Panc1 (cell line): ENCODE data around the gene ADGRD1. TPM values are rescaled to one million over a fixed set of nuclear protein-coding genes. Genes with fewer than 3 reads are reported as not detected.

Experiments used
- ATAC-seq: fragments of 200-7000 bp; cut with Tn5 transposase; 2 replicates; pipeline ENCODE4 v1.9.1; 2020; ENCODE audit warnings: mild to moderate bottlenecking, moderate library complexity
- BruUV-seq: library from RNA; stranded (reverse); fragments of 400-500 nt; replicated peaks from 2 replicates; lab custom pipeline; 2021; lab: Mats Ljungman, UMichigan
- CTCF ChIA-PET: fragments of 300-600 bp; sonication (Branson Sonifier 250); formaldehyde crosslinking; loops from one replicate; lab custom pipeline; 2022; ENCODE audit warnings: antibody characterized with exemption; lab: Charles Lee
- POLR2A ChIA-PET: fragments of 300-600 bp; sonication (Branson Sonifier 250); formaldehyde crosslinking; loops from one replicate; lab custom pipeline; 2022; ENCODE audit warnings: antibody characterized with exemption; lab: Charles Lee
- DNase-seq: peaks from one replicate; pipeline ENCODE4 v3.0.0-alpha.2; 2010; ENCODE audit warnings: low read depth, low spot score
- H3K27ac ChIP-seq: 2 replicates; pipeline ENCODE4 v1.5.1; 2011; ENCODE audit warnings: mild to moderate bottlenecking, low read length, inconsistent platforms
- H3K27me3 ChIP-seq: fragments of 200-500 bp; sonication (Bioruptor generic); 2 replicates; pipeline ENCODE4 v1.6.0; 2014; ENCODE audit warnings: low read length, inconsistent platforms; ENCODE audit not compliant: control insufficient read depth, insufficient read depth
- H3K36me3 ChIP-seq: fragments of 200-500 bp; sonication (Bioruptor generic); 2 replicates; pipeline ENCODE4 v1.5.1; 2014; ENCODE audit warnings: inconsistent platforms, mild to moderate bottlenecking, low read length, moderate library complexity; ENCODE audit not compliant: control insufficient read depth, insufficient read depth
- H3K4me1 ChIP-seq: 2 replicates; pipeline ENCODE4 v1.5.1; 2011; ENCODE audit warnings: inconsistent platforms, mild to moderate bottlenecking, low read length, moderate library complexity; ENCODE audit not compliant: control insufficient read depth, insufficient read depth
- H3K4me3 ChIP-seq, 2 experiments: 2 replicates each; pipeline ENCODE4 v1.5.1; 2011 to 2012; ENCODE audit warnings: low read depth in 2 of 2, low read length in 2 of 2, mild to moderate bottlenecking in 2 of 2, inconsistent platforms in 1 of 2, moderate library complexity in 1 of 2
- H3K9me3 ChIP-seq: fragments of 200-500 bp; sonication (Bioruptor generic); 2 replicates; pipeline ENCODE4 v1.5.1; 2014; ENCODE audit warnings: low read depth, mild to moderate bottlenecking, inconsistent platforms, low read length, moderate library complexity; ENCODE audit not compliant: control insufficient read depth, insufficient read depth
- CTCF ChIP-seq: fragments of 450-650 bp; IDR thresholded peaks from 2 replicates; pipeline ENCODE4 v1.5.1; 2017; ENCODE audit warnings: mild to moderate bottlenecking
- POLR2AphosphoS5 ChIP-seq: IDR thresholded peaks from 2 replicates; pipeline ENCODE4 v1.6.1; 2012; ENCODE audit warnings: mild to moderate bottlenecking, low read depth, low read length, moderate library complexity
- SIN3A ChIP-seq: IDR thresholded peaks from 2 replicates; pipeline ENCODE4 v1.6.1; 2012; ENCODE audit warnings: low read depth, mild to moderate bottlenecking, low read length, moderate library complexity, borderline replicate concordance; ENCODE audit not compliant: insufficient read depth
- TCF7L2 ChIP-seq: IDR thresholded peaks from 2 replicates; pipeline ENCODE4 v1.6.1; 2011; ENCODE audit warnings: mild to moderate bottlenecking, low read depth, low read length, inconsistent platforms
- in situ Hi-C: cut with HindIII; loops from 2 replicates; pipeline ENCODE4 v1.10.0; 2016; ENCODE audit warnings: low sequenced_read_pairs, low pct_unique_long_range_greater_than_20kb
- intact Hi-C: fragments of 100-400 bp; cut with micrococcal nuclease; formaldehyde crosslinking; loops from one replicate; pipeline ENCODE4 v1.10.0; 2022; ENCODE audit not compliant: unreplicated experiment
- total RNA-seq: library from RNA; stranded (reverse); gene quantifications from one replicate; pipeline ENCODE4 v1.2.1, GENCODE V29; 2021; ENCODE audit not compliant: unreplicated experiment
- TF ChIP-seq, protein P1 (sequence below), 2 experiments: IDR thresholded peaks; 2 replicates each; pipeline ENCODE4 v1.6.1; 2011 to 2012; ENCODE audit warnings: low read depth in 2 of 2, control low read depth in 1 of 2, low read length in 1 of 2, mild to moderate bottlenecking in 1 of 2, moderate library complexity in 1 of 2; ENCODE audit not compliant: insufficient read depth in 1 of 2

ADGRD1 gene
- total RNA-seq, 1 experiment from 2014 or later: 0.21 TPM

DNA sequence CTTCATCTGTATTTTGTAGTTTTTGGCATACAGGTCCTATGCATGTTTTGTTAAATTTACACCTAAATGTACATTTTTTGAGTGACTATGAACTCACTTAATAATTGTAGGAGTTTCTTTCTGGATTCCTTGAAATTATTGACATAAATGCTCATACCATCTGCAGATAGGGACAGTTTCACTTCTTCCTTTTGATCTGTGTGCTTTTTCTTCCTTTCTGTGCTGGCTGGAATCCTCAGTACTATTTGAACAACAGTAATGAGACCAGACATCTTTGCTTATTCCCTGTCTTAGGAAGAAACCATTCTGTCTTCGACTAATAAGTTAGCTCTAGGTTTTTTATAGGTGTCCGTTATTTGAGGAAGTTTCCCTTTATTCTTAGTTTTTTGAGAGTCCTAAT is 110.3 kb downstream of the ADGRD1 start:
- H3K4me3 ChIP-seq: no peak overlapping the region
- H3K9me3 ChIP-seq: no peaks in the 10 kb centered on the region
- ChIA-PET CTCF (no interaction called here), POLR2A (no interaction called here)
- intact Hi-C loops (no loop called here), in situ Hi-C loops (no loop called here)
- no peak for DNase-seq
- H3K36me3 ChIP-seq: no peaks in the 10 kb centered on the region
- TF ChIP-seq, protein P1, sequence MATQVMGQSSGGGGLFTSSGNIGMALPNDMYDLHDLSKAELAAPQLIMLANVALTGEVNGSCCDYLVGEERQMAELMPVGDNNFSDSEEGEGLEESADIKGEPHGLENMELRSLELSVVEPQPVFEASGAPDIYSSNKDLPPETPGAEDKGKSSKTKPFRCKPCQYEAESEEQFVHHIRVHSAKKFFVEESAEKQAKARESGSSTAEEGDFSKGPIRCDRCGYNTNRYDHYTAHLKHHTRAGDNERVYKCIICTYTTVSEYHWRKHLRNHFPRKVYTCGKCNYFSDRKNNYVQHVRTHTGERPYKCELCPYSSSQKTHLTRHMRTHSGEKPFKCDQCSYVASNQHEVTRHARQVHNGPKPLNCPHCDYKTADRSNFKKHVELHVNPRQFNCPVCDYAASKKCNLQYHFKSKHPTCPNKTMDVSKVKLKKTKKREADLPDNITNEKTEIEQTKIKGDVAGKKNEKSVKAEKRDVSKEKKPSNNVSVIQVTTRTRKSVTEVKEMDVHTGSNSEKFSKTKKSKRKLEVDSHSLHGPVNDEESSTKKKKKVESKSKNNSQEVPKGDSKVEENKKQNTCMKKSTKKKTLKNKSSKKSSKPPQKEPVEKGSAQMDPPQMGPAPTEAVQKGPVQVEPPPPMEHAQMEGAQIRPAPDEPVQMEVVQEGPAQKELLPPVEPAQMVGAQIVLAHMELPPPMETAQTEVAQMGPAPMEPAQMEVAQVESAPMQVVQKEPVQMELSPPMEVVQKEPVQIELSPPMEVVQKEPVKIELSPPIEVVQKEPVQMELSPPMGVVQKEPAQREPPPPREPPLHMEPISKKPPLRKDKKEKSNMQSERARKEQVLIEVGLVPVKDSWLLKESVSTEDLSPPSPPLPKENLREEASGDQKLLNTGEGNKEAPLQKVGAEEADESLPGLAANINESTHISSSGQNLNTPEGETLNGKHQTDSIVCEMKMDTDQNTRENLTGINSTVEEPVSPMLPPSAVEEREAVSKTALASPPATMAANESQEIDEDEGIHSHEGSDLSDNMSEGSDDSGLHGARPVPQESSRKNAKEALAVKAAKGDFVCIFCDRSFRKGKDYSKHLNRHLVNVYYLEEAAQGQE (IDR thresholded peaks at IDR 0.05; ENCODE audit: insufficient read depth in 1 of 2, low read depth in 2 of 2, low read length in 1 of 2): no peak
- TF ChIP-seq SIN3A (no peak), POLR2AphosphoS5 (no peak), TCF7L2 (no peak), CTCF (no peak)
- no peaks in the 10 kb centered on the region for H3K4me1 ChIP-seq
- no peak for ATAC-seq
- BruUV-seq: no TSS peak
- peaks cover 14% of the 10 kb centered on the region for H3K27me3 ChIP-seq
- H3K27ac ChIP-seq: no peak overlapping the region

DNA sequence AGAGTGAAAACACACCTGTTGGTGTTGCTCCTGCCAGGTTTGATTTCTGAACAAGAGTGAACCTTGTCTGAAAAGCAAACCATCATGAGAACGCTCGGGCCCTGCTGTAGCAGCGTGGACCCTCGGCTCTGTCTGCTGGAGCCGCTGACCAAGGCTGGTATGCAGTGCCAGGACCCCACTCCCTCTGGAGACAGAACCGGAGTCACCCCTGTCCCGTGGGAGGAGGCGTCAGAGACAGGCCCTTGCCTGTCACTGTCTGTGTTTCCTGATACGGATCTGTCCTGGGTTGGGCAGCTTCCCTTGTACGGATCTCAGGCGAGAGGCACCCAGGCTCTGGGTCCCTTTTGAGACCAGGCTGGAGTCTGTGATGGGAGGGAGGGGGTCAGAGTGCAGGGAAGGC is 111.6 kb downstream of the ADGRD1 start:
- intact Hi-C loops: no loop called here
- in situ Hi-C loops: no loop called here
- TF ChIP-seq, protein P1 (IDR thresholded peaks at IDR 0.05; ENCODE audit: insufficient read depth in 1 of 2, low read depth in 2 of 2, low read length in 1 of 2): no peak
- TF ChIP-seq TCF7L2 (no peak), POLR2AphosphoS5 (no peak), SIN3A (no peak), CTCF (no peak)
- Histone ChIP-seq H3K27me3 (peaks cover 14% of the 10 kb centered on the region), H3K4me3 (no peak overlapping the region), H3K4me1 (no peaks in the 10 kb centered on the region), H3K9me3 (no peaks in the 10 kb centered on the region), H3K27ac (no peak overlapping the region), H3K36me3 (no peaks in the 10 kb centered on the region)
- no peak for ATAC-seq
- no TSS peak for BruUV-seq
- no peak for DNase-seq
- POLR2A ChIA-PET: no interaction called here
- CTCF ChIA-PET: no interaction called here
